H9 (cell line): Measurements from ENCODE around the gene ZNF774. TPM values are rescaled to one million over a fixed set of nuclear protein-coding genes. Genes with fewer than 3 reads are reported as not detected.

Source experiments
- DNase-seq: peaks from one replicate; pipeline ENCODE4 v3.0.0-alpha.2; 2017
- H2AFZ ChIP-seq: one replicate; pipeline ENCODE4 v1.6.1; 2013; ENCODE audit warnings: mild to moderate bottlenecking, low read length, control low read depth, moderate library complexity
- H2AK5ac ChIP-seq: 2 replicates; pipeline ENCODE4 v1.6.1; 2013; ENCODE audit warnings: low read length, control low read depth, mixed read lengths; ENCODE audit not compliant: insufficient read length
- H2BK120ac ChIP-seq: one replicate; pipeline ENCODE4 v1.6.1; 2013; ENCODE audit warnings: low read depth, mild to moderate bottlenecking, low read length, control low read depth, inconsistent platforms; ENCODE audit not compliant: poor library complexity, severe bottlenecking
- H2BK12ac ChIP-seq: 2 replicates; pipeline ENCODE4 v1.6.1; 2013; ENCODE audit warnings: low read length, control low read depth, mixed read lengths, low read depth; ENCODE audit not compliant: insufficient read length
- H2BK15ac ChIP-seq: 2 replicates; pipeline ENCODE4 v1.6.1; 2013; ENCODE audit warnings: low read depth, low read length, control low read depth
- H2BK20ac ChIP-seq: one replicate; pipeline ENCODE4 v1.6.1; 2013; ENCODE audit warnings: low read depth, mild to moderate bottlenecking, low read length, control low read depth, inconsistent platforms; ENCODE audit not compliant: poor library complexity, severe bottlenecking
- H2BK5ac ChIP-seq: 2 replicates; pipeline ENCODE4 v1.6.1; 2013; ENCODE audit warnings: low read length, control low read depth, mixed read lengths; ENCODE audit not compliant: insufficient read length
- H3K14ac ChIP-seq: 2 replicates; pipeline ENCODE4 v1.6.1; 2013; ENCODE audit warnings: low read length, control low read depth; ENCODE audit not compliant: insufficient read depth
- H3K18ac ChIP-seq: 2 replicates; pipeline ENCODE4 v1.6.1; 2013; ENCODE audit warnings: low read depth, mild to moderate bottlenecking, mixed read lengths, low read length, control low read depth; ENCODE audit not compliant: insufficient read length
- H3K23ac ChIP-seq: 2 replicates; pipeline ENCODE4 v1.6.1; 2013; ENCODE audit warnings: low read length, control low read depth, mixed read lengths, low read depth; ENCODE audit not compliant: insufficient read length
- H3K23me2 ChIP-seq: 2 replicates; pipeline ENCODE4 v1.6.1; 2013; ENCODE audit warnings: low read depth, mild to moderate bottlenecking, mixed read lengths, low read length, control low read depth; ENCODE audit not compliant: insufficient read length, poor library complexity, severe bottlenecking
- H3K27ac ChIP-seq: 2 replicates; pipeline ENCODE4 v1.5.1; 2013; ENCODE audit warnings: low read length, control low read depth, mixed read lengths, low read depth; ENCODE audit not compliant: insufficient read length
- H3K27me3 ChIP-seq: 2 replicates; pipeline ENCODE4 v1.6.1; 2013; ENCODE audit warnings: low read length, control low read depth, inconsistent platforms; ENCODE audit not compliant: insufficient read depth
- H3K4ac ChIP-seq: 2 replicates; pipeline ENCODE4 v1.6.1; 2013; ENCODE audit warnings: low read depth, mild to moderate bottlenecking, control low read depth, inconsistent platforms, low read length, moderate library complexity
- H3K4me1 ChIP-seq: 2 replicates; pipeline ENCODE4 v1.6.1; 2013; ENCODE audit warnings: low read length, control low read depth, inconsistent platforms; ENCODE audit not compliant: insufficient read depth
- H3K4me2 ChIP-seq: 2 replicates; pipeline ENCODE4 v1.6.1; 2013; ENCODE audit warnings: low read length, control low read depth, mixed read lengths; ENCODE audit not compliant: insufficient read length, insufficient read depth
- H3K56ac ChIP-seq: 2 replicates; pipeline ENCODE4 v1.6.1; 2013; ENCODE audit warnings: low read depth, mild to moderate bottlenecking, mixed read lengths, low read length, control low read depth; ENCODE audit not compliant: insufficient read length
- H3K79me1 ChIP-seq: 2 replicates; pipeline ENCODE4 v1.6.1; 2013; ENCODE audit warnings: low read depth, mild to moderate bottlenecking, moderate library complexity, low read length, control low read depth, inconsistent platforms; ENCODE audit not compliant: insufficient read depth, poor library complexity, severe bottlenecking
- H3K79me2 ChIP-seq: 2 replicates; pipeline ENCODE4 v1.6.1; 2013; ENCODE audit warnings: low read length, control low read depth, inconsistent platforms; ENCODE audit not compliant: insufficient read depth
- H3K9ac ChIP-seq: 2 replicates; pipeline ENCODE4 v1.6.1; 2013; ENCODE audit warnings: low read length, control low read depth, mixed read lengths; ENCODE audit not compliant: insufficient read length; ENCODE audit errors: extremely low read depth
- H3K9me3 ChIP-seq: one replicate; pipeline ENCODE4 v1.6.1; 2013; ENCODE audit warnings: low read depth, low read length, inconsistent platforms; ENCODE audit not compliant: control insufficient read depth
- H3T11ph ChIP-seq: one replicate; pipeline ENCODE4 v1.6.1; 2013; ENCODE audit warnings: mild to moderate bottlenecking, low read length, control low read depth, inconsistent platforms
- H4K20me1 ChIP-seq: one replicate; pipeline ENCODE4 v1.6.1; 2013; ENCODE audit not compliant: control insufficient read depth, insufficient read length, insufficient read depth
- H4K5ac ChIP-seq: 2 replicates; pipeline ENCODE4 v1.6.1; 2013; ENCODE audit warnings: low read depth, mild to moderate bottlenecking, mixed read lengths, low read length, control low read depth; ENCODE audit not compliant: insufficient read length
- H4K8ac ChIP-seq: replicated peaks from 2 replicates; pipeline ENCODE4 v1.6.1; 2013; ENCODE audit warnings: low read length, control low read depth, mixed read lengths, low read depth; ENCODE audit not compliant: insufficient read length
- H4K91ac ChIP-seq: 2 replicates; pipeline ENCODE4 v1.6.1; 2013; ENCODE audit warnings: low read depth, mild to moderate bottlenecking, moderate library complexity, mixed read lengths, low read length, control low read depth; ENCODE audit not compliant: insufficient read length
- H3K27ac Mint-ChIP-seq, 3 experiments: 2 replicates in 2 of 3; 3 replicates in 1 of 3; pipeline ENCODE4 v1.8.0; 2020 to 2021; ENCODE audit warnings: mixed read lengths in 3 of 3, mild to moderate bottlenecking in 1 of 3, moderate library complexity in 1 of 3
- H3K27me3 Mint-ChIP-seq: 2 replicates; pipeline ENCODE4 v1.8.0; 2021; ENCODE audit warnings: low read depth, mild to moderate bottlenecking, moderate library complexity, mixed read lengths
- H3K36me3 Mint-ChIP-seq, 3 experiments: 2 replicates in 2 of 3; 3 replicates in 1 of 3; pipeline ENCODE4 v1.8.0; 2020 to 2021; ENCODE audit warnings: low read depth in 3 of 3, mixed read lengths in 3 of 3; ENCODE audit not compliant: insufficient read depth in 1 of 3
- H3K4me1 Mint-ChIP-seq, 2 experiments: 2 replicates each; pipeline ENCODE4 v1.8.0; 2020; ENCODE audit warnings: mixed read lengths in 2 of 2
- H3K4me3 Mint-ChIP-seq, 2 experiments: 2 replicates in 1 of 2; 3 replicates in 1 of 2; pipeline ENCODE4 v1.8.0; 2020 to 2021; ENCODE audit warnings: mild to moderate bottlenecking in 2 of 2, mixed read lengths in 2 of 2, moderate library complexity in 1 of 2
- H3K9me3 Mint-ChIP-seq, 2 experiments: 2 replicates in 1 of 2; 3 replicates in 1 of 2; pipeline ENCODE4 v1.8.0; 2020; ENCODE audit warnings: mild to moderate bottlenecking in 2 of 2, mixed read lengths in 2 of 2, moderate library complexity in 1 of 2
- WGBS: extraction: QIAGEN DNeasy Blood & Tissue Kit; methylation state at CpG from one replicate; pipeline ENCODE4 v1.1.7; 2013; ENCODE audit warnings: missing lambda C conversion rate, low lambda C conversion rate, mixed read lengths; ENCODE audit not compliant: insufficient read length; ENCODE audit errors: extremely low coverage; 5-methylcytosine and 5-hydroxymethylcytosine counted together
- total RNA-seq: library from RNA; stranded (reverse); gene quantifications from 2 replicates; pipeline ENCODE4 v1.2.1, GENCODE V29; 2021
- TF ChIP-seq, protein P1 (sequence below): fragments of 200-600 bp; sonication (generic); conservative IDR thresholded peaks from 3 replicates; pipeline ENCODE4 v1.8.0; 2021; ENCODE audit warnings: antibody characterized with exemption, mild to moderate bottlenecking

The ZNF774 gene
- total RNA-seq, 1 experiment from 2014 or later: 2.5 TPM

DNA sequence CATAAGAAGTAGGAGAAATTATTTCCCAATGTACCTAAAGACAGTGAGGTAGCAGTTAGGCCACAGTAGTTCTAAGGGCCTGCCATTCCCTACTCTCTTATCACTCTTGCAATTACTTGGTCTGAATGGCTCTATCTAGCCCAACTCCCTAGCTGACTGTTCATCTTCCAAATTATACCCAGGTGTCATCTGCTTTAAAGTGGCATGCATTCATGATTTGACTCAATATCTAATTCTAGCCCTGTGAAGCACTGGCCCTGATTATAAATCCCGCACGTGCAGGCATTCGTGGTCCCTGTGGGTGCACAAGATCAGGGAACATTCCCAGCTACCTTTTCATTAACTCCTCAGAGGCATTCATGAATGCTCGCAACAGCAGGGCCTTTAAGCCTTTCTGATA, 43.1 kb upstream of the ZNF774 start:
- DNase-seq: no peak
- no peak overlapping the region for H2BK120ac ChIP-seq

More for the DNA sequence above, 43.1 kb upstream of the ZNF774 start:
- Mint-ChIP-seq H3K4me3 (no peak overlapping the region), H3K27ac (no peak overlapping the region), H3K9me3 (no peaks in the 10 kb centered on the region), H3K36me3 (no peaks in the 10 kb centered on the region), H3K27me3 (peaks cover 3% of the 10 kb centered on the region; the same call in 1 of the 2 replicates), H3K4me1 (peaks cover 3 to 11% of the 10 kb centered on the region in 2 experiments; a peak in 3 of 4 replicates)
- Histone ChIP-seq H4K5ac (no peak overlapping the region), H4K20me1 (no peaks in the 10 kb centered on the region), H3K79me2 (no peaks in the 10 kb centered on the region), H3K56ac (no peak overlapping the region), H2BK5ac (no peak overlapping the region), H3K18ac (no peak overlapping the region), H3K27me3 (no peaks in the 10 kb centered on the region), H3K9me3 (no peaks in the 10 kb centered on the region), H2AFZ (no peak overlapping the region), H2BK12ac (no peak overlapping the region), H3K27ac (no peak overlapping the region), H3K9ac (no peak overlapping the region), H3K4me2 (no peak overlapping the region), H3K23me2 (no peaks in the 10 kb centered on the region), H2BK20ac (no peak overlapping the region), H2AK5ac (no peak overlapping the region), H3K14ac (no peak overlapping the region), H3K4me1 (no peaks in the 10 kb centered on the region), H3K79me1 (no peaks in the 10 kb centered on the region), H2BK15ac (no peak overlapping the region), H3K23ac (no peak overlapping the region), H4K8ac (no peak overlapping the region), H3K4ac (no peak overlapping the region), H4K91ac (no peak overlapping the region), H3T11ph (no peak overlapping the region)
- no CpG with 5 or more reads among the region's 4 CpGs for WGBS
- TF ChIP-seq, protein P1, sequence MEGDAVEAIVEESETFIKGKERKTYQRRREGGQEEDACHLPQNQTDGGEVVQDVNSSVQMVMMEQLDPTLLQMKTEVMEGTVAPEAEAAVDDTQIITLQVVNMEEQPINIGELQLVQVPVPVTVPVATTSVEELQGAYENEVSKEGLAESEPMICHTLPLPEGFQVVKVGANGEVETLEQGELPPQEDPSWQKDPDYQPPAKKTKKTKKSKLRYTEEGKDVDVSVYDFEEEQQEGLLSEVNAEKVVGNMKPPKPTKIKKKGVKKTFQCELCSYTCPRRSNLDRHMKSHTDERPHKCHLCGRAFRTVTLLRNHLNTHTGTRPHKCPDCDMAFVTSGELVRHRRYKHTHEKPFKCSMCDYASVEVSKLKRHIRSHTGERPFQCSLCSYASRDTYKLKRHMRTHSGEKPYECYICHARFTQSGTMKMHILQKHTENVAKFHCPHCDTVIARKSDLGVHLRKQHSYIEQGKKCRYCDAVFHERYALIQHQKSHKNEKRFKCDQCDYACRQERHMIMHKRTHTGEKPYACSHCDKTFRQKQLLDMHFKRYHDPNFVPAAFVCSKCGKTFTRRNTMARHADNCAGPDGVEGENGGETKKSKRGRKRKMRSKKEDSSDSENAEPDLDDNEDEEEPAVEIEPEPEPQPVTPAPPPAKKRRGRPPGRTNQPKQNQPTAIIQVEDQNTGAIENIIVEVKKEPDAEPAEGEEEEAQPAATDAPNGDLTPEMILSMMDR: no peak
